ENCODE data around the gene SFRP2. TPM values are rescaled to one million over a fixed set of nuclear protein-coding genes. Genes with fewer than 3 reads are reported as not detected.
A peak's percentile ranks its signal among the peaks of the same experiment; 100 is the strongest.

SFRP2 gene
- total and polyA plus RNA-seq, 11 donors: 0.06 to 18.8 (median 0.37) TPM; not detected in 2

GRCh38 chr4:153748378-153748777 is 40.5 kb downstream of the SFRP2 start:
- Histone ChIP-seq H3K4me1 (peaks cover 0 to 28% (median 0%) of the 10 kb centered on the region in 12 donors), H3K4me3 (no peak overlapping the region), H3K27ac (peak overlapping the region in 1 of 12 donors; percentile 60), H3K27me3 (peaks cover 0 to 5% (median 0%) of the 10 kb centered on the region in 9 donors), H3K36me3 (no peaks in the 10 kb centered on the region), H3K9me3 (no peaks in the 10 kb centered on the region)
- DNase-seq (peak in 1 of 5 donors; percentile 35), ATAC-seq (peak in 2 of 4 donors; percentile 49 to 61)
- intact Hi-C loops (cut with DNase I): loop anchor here in 4 of 10 donors (2.0 to 10.0 kb wide), 4 partner anchors 111 to 604 kb away; partner anchors contain the start of gene MND1 (in 2 of the 4)
- TF ChIP-seq POLR2A (IDR thresholded peaks at IDR 0.05) (no peak), CTCF (IDR thresholded peaks at IDR 0.05) (no peak)
- WGBS, 4 donors: 37 to 70% (median 59%) methylated on average over 6 of the region's 6 CpGs

- H3K4me1 ChIP-seq: peaks cover 0 to 28% (median 0%) of the 10 kb centered on the region in 12 donors
- H3K27me3 ChIP-seq: peaks cover 0 to 5% (median 0%) of the 10 kb centered on the region in 9 donors
- ATAC-seq: peak in 2 of 4 donors; percentile 30 to 34
- no peak overlapping the region for H3K4me3 ChIP-seq
- peak overlapping the region in 1 of 12 donors; percentile 60 for H3K27ac ChIP-seq
- TF ChIP-seq POLR2A (IDR thresholded peaks at IDR 0.05) (no peak), CTCF (IDR thresholded peaks at IDR 0.05) (no peak)
- no peak for DNase-seq
- no peaks in the 10 kb centered on the region for H3K9me3 ChIP-seq
- WGBS, 4 donors: 80 to 85% (median 84%) methylated on average over 4 of the region's 4 CpGs
- intact Hi-C loops (cut with DNase I): loop anchor here in 3 of 10 donors (5.0 to 10.0 kb wide), 3 partner anchors 110 to 603 kb away; partner anchors contain the start of gene MND1 (in 2 of the 3)
- H3K36me3 ChIP-seq: no peaks in the 10 kb centered on the region
These were observed 41.4 kb downstream of the SFRP2 start for GRCh38 chr4:153747406-153747955.

- Histone ChIP-seq H3K27me3 (no peaks in the 10 kb centered on the region), H3K9me3 (peaks cover 0 to 8% (median 0%) of the 10 kb centered on the region in 12 donors), H3K4me1 (peaks cover 0 to 35% (median 0%) of the 10 kb centered on the region in 12 donors), H3K27ac (no peak overlapping the region), H3K4me3 (no peak overlapping the region), H3K36me3 (no peaks in the 10 kb centered on the region)
- ATAC-seq (no peak), DNase-seq (no peak)
- intact Hi-C loops (cut with DNase I): loop anchor here in 3 of 10 donors (5.0 to 10.0 kb wide), 3 partner anchors 108 to 601 kb away; partner anchors contain the start of gene MND1 (in 2 of the 3)
- TF ChIP-seq POLR2A (IDR thresholded peaks at IDR 0.05) (no peak), CTCF (IDR thresholded peaks at IDR 0.05) (no peak)
These were observed 43.2 kb downstream of the SFRP2 start for GRCh38 chr4:153745651-153746050.

GRCh38 chr4:153741541-153741940 is 47.3 kb downstream of the SFRP2 start:
- peaks cover 0 to 7% (median 0%) of the 10 kb centered on the region in 12 donors for H3K4me1 ChIP-seq
- DNase-seq: no peak
- no peak overlapping the region for H3K4me3 ChIP-seq
- no peaks in the 10 kb centered on the region for H3K36me3 ChIP-seq
- ATAC-seq: no peak
- no peak for TF ChIP-seq CTCF (IDR thresholded peaks at IDR 0.05)
- no peak for TF ChIP-seq POLR2A (IDR thresholded peaks at IDR 0.05)
- H3K27me3 ChIP-seq: no peaks in the 10 kb centered on the region
- H3K27ac ChIP-seq: peak overlapping the region in 1 of 12 donors; percentile 52
- 77 to 87% (median 81%) methylated on average over 2 of the region's 2 CpGs for WGBS, 4 donors
- intact Hi-C loops (cut with DNase I): loop anchor here in 3 of 10 donors (10.0 kb wide), 2 partner anchors 397 to 597 kb away; partner anchors contain the start of gene MND1 (in 2 of the 3)
- H3K9me3 ChIP-seq: peaks cover 0 to 16% (median 0%) of the 10 kb centered on the region in 12 donors

Data from heart left ventricle (tissue), 16 donors.